SK-N-SH (cell line): ENCODE results near the gene IGFALS. TPM values are rescaled to one million over a fixed set of nuclear protein-coding genes. Genes with fewer than 3 reads are reported as not detected.

Source experiments
- CTCF ChIA-PET: fragments of 300-600, 350-600 bp; formaldehyde crosslinking; extraction: SDS; loops from one replicate; lab custom pipeline; 2021; lab: Yijun Ruan, JAX
- POLR2A ChIA-PET: fragments of 350-600 bp; sonication (Branson Sonifier 250); formaldehyde crosslinking; extraction: SDS; loops from one replicate; lab custom pipeline; 2020; ENCODE audit warnings: antibody characterized with exemption, inconsistent platforms; lab: Yijun Ruan, JAX
- DNase-seq: peaks from one replicate; pipeline ENCODE4 v3.0.0; 2012
- H2AFZ ChIP-seq: fragments of 200-600 bp; sonication (generic); 2 replicates; pipeline ENCODE4 v1.8.1; 2016; ENCODE audit warnings: antibody characterized with exemption, mild to moderate bottlenecking, low read depth
- H3F3A ChIP-seq: fragments of 200-600 bp; sonication (generic); replicated peaks from 2 replicates; pipeline ENCODE3; 2016; ENCODE audit warnings: antibody characterized with exemption, mild to moderate bottlenecking; ENCODE audit not compliant: insufficient read depth
- H3K27ac ChIP-seq, 2 experiments: fragments of 200-500 bp in 1 of 2; fragments of 200-600 bp in 1 of 2; sonication (Bioruptor generic) in 1 of 2; sonication (generic), shearing (Covaris generic) in 1 of 2; 2 replicates each; pipeline versions ENCODE4 v1.5.1 to v1.6.1; 2014 to 2016; ENCODE audit warnings: low read depth in 2 of 2, inconsistent platforms in 1 of 2, low read length in 1 of 2, mild to moderate bottlenecking in 1 of 2, mixed read lengths in 1 of 2
- H3K27me3 ChIP-seq: fragments of 200-600 bp; sonication (generic), shearing (Covaris generic); 2 replicates; pipeline ENCODE4 v1.6.1; 2016; ENCODE audit warnings: mixed run types; ENCODE audit not compliant: insufficient read depth
- H3K36me3 ChIP-seq, 2 experiments: fragments of 200-500 bp in 1 of 2; fragments of 200-600 bp in 1 of 2; sonication (Bioruptor generic) in 1 of 2; sonication (generic) in 1 of 2; replicated peaks in 1 of 2; 2 replicates each; pipeline versions ENCODE3 to v1.5.1; 2014 to 2016; ENCODE audit warnings: low read length in 1 of 2, mild to moderate bottlenecking in 1 of 2; ENCODE audit not compliant: insufficient read depth in 2 of 2, control insufficient read depth in 1 of 2
- H3K4me1 ChIP-seq, 2 experiments: fragments of 200-500 bp in 1 of 2; fragments of 200-600 bp in 1 of 2; sonication (Bioruptor generic) in 1 of 2; sonication (generic), shearing (Covaris generic) in 1 of 2; 2 replicates each; pipeline versions ENCODE4 v1.5.1 to v1.6.1; 2014 to 2016; ENCODE audit warnings: low read depth in 1 of 2, low read length in 1 of 2, mixed run types in 1 of 2; ENCODE audit not compliant: insufficient read depth in 2 of 2, control insufficient read depth in 1 of 2
- H3K4me2 ChIP-seq: fragments of 200-600 bp; sonication (generic), shearing (Covaris generic); 2 replicates; pipeline ENCODE4 v1.6.1; 2017; ENCODE audit warnings: mixed run types
- H3K4me3 ChIP-seq, 2 experiments: fragments of 200-500 bp in 1 of 2; fragments of 200-600 bp in 1 of 2; sonication (Bioruptor generic) in 1 of 2; sonication (generic), shearing (Covaris generic) in 1 of 2; 2 replicates each; pipeline versions ENCODE4 v1.5.1 to v1.8.1; 2014 to 2016; ENCODE audit warnings: low read depth in 2 of 2, inconsistent platforms in 1 of 2, low read length in 1 of 2, mild to moderate bottlenecking in 1 of 2, mixed read lengths in 1 of 2, moderate library complexity in 1 of 2
- H3K79me2 ChIP-seq: fragments of 200-600 bp; sonication (generic); 2 replicates; pipeline ENCODE4 v1.8.1; 2017; ENCODE audit warnings: mild to moderate bottlenecking; ENCODE audit not compliant: insufficient read depth
- H3K9ac ChIP-seq: fragments of 200-600 bp; sonication (generic); 2 replicates; pipeline ENCODE4 v1.6.1; 2017; ENCODE audit warnings: mixed run types
- H3K9me2 ChIP-seq: fragments of 200-600 bp; sonication (generic); 2 replicates; pipeline ENCODE4 v1.6.1; 2017; ENCODE audit warnings: mixed run types
- H3K9me3 ChIP-seq: fragments of 200-600 bp; sonication (generic); 2 replicates; pipeline ENCODE4 v1.6.1; 2017; ENCODE audit warnings: mixed run types, mild to moderate bottlenecking, moderate library complexity
- H4K20me1 ChIP-seq: fragments of 200-600 bp; sonication (generic); 2 replicates; pipeline ENCODE4 v1.6.1; 2017; ENCODE audit warnings: mild to moderate bottlenecking, mixed run types; ENCODE audit not compliant: insufficient read depth
- EP300 ChIP-seq, 2 experiments: IDR thresholded peaks; 2 replicates each; pipeline versions ENCODE4 v1.4.0 to v1.6.1; 2012; ENCODE audit warnings: borderline replicate concordance in 1 of 2, low read depth in 1 of 2, low read length in 1 of 2
- GABPA ChIP-seq: IDR thresholded peaks from 2 replicates; pipeline ENCODE4 v1.4.0; 2012; ENCODE audit warnings: low read depth, mild to moderate bottlenecking
- JUND ChIP-seq: IDR thresholded peaks from 2 replicates; pipeline ENCODE4 v1.4.0; 2012
- RFX5 ChIP-seq: IDR thresholded peaks from 2 replicates; pipeline ENCODE4 v1.6.1; 2012; ENCODE audit warnings: mild to moderate bottlenecking, improper control_type of control experiment, low read length
- TAF1 ChIP-seq: IDR thresholded peaks from 2 replicates; pipeline ENCODE4 v1.6.1; 2012; ENCODE audit warnings: low read depth, mild to moderate bottlenecking, low read length, moderate library complexity, borderline replicate concordance
- TCF12 ChIP-seq: IDR thresholded peaks from 2 replicates; pipeline ENCODE4 v1.4.0; 2012
- WGBS: methylation state at CpG from one replicate; pipeline ENCODE4 v1.1.6; 2017; ENCODE audit warnings: low lambda C conversion rate; 5-methylcytosine and 5-hydroxymethylcytosine counted together
- polyA plus RNA-seq, 3 experiments: library from polyadenylated mRNA; depleted of rRNA; stranded (reverse); fragments of >200 nt; gene quantifications; 2 replicates each; pipeline ENCODE4 v1.2.3, GENCODE V29; 2012
- TF ChIP-seq, protein P1 (sequence below): IDR thresholded peaks from 2 replicates; pipeline ENCODE4 v1.4.0; 2012; ENCODE audit warnings: low read depth
- TF ChIP-seq, protein P2 (sequence below): fragments of 150-350 bp; IDR thresholded peaks from 2 replicates; pipeline ENCODE4 v1.6.1; 2017; ENCODE audit warnings: antibody characterized with exemption, low read length, low read depth, borderline replicate concordance
- TF ChIP-seq, protein P3 (sequence below): IDR thresholded peaks from 2 replicates; pipeline ENCODE4; 2012

IGFALS gene
- polyA plus RNA-seq, 1 of the 3 experiments (the other 2 are of a cell fraction), result 0.02 TPM

DNA sequence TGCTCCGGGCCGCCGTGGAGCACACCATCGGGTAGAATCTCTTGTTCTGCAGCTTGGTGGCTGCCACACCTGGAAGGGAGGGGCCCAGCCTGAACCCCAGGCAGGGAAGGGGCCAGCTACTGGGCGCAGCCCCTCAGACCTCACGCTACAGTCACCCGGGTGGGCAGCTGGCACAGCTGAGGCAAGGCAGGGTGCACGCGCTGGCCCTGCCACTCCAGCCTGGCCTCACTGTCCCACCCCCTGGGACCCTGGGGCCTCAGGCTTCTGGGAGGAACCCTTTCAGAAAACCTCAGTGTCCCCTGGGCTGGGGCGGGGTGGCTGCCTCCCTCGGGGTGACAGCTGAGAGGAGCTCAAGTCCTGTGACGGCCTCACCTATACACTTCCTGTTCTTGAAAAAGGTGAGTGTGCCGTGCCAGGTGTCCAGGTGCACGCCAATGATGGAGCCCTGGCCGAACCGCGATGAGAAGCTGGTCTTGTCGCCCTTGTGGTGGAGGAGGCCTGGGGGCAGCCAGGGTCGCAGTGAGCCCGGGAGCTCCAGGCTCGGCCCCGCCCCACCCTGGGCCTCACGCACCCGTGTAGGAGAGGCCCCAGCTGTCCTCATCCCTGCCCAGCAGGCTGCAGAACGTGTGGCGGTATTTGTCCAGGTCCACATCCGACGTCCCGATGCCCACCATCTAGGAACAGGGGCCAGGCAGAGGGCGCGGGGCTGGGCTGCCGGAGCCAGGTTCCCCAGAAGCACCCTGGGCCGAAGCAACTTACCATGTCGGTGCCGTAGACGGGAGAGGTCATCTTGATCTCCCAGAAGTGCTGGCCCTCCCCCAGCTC is 15.9 kb downstream of the IGFALS start:
- no peak for DNase-seq
- Histone ChIP-seq H3K36me3 (peaks cover 3 to 37% of the 10 kb centered on the region in 2 experiments), H3F3A (peaks cover 5% of the 10 kb centered on the region), H3K4me1 (peaks cover 0 to 21% of the 10 kb centered on the region in 2 experiments; a peak in 2 of 4 replicates), H3K27me3 (no peaks in the 10 kb centered on the region), H3K4me2 (no peak overlapping the region), H4K20me1 (peaks cover 13% of the 10 kb centered on the region; the same call in 1 of the 2 replicates), H3K9ac (no peak overlapping the region), H3K9me3 (no peaks in the 10 kb centered on the region), H3K27ac (no peak overlapping the region; a peak in 1 of 4 replicates), H3K79me2 (peaks cover 36% of the 10 kb centered on the region), H3K4me3 (no peak overlapping the region), H3K9me2 (no peaks in the 10 kb centered on the region), H2AFZ (no peak overlapping the region)
- ChIA-PET CTCF (no interaction called here), POLR2A (interaction anchor here (1.0 kb wide), 1 partner anchor 13 kb away, joined by 3 read pairs; no protein-coding TSS in a partner anchor)
- TF ChIP-seq, protein P1, sequence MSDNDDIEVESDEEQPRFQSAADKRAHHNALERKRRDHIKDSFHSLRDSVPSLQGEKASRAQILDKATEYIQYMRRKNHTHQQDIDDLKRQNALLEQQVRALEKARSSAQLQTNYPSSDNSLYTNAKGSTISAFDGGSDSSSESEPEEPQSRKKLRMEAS, result no peak
- TF ChIP-seq TCF12 (no peak), RFX5 (no peak), EP300 (IDR thresholded peaks at IDR 0.05; ENCODE audit: borderline replicate concordance in 1 of 2, low read depth in 1 of 2, low read length in 1 of 2) (no peak), JUND (0 out of 2 replicates have a peak, but pooled peaks have one; percentile 3), GABPA (no peak), TAF1 (no peak)
- TF ChIP-seq, protein P2, sequence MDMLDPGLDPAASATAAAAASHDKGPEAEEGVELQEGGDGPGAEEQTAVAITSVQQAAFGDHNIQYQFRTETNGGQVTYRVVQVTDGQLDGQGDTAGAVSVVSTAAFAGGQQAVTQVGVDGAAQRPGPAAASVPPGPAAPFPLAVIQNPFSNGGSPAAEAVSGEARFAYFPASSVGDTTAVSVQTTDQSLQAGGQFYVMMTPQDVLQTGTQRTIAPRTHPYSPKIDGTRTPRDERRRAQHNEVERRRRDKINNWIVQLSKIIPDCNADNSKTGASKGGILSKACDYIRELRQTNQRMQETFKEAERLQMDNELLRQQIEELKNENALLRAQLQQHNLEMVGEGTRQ, result no peak
- TF ChIP-seq, protein P3, sequence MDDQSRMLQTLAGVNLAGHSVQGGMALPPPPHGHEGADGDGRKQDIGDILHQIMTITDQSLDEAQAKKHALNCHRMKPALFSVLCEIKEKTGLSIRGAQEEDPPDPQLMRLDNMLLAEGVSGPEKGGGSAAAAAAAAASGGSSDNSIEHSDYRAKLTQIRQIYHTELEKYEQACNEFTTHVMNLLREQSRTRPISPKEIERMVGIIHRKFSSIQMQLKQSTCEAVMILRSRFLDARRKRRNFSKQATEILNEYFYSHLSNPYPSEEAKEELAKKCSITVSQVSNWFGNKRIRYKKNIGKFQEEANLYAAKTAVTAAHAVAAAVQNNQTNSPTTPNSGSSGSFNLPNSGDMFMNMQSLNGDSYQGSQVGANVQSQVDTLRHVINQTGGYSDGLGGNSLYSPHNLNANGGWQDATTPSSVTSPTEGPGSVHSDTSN, result peak; percentile 2; the same call in 1 of the 2 replicates
- 92% methylated on average over 11 of the region's 36 CpGs for WGBS

DNA sequence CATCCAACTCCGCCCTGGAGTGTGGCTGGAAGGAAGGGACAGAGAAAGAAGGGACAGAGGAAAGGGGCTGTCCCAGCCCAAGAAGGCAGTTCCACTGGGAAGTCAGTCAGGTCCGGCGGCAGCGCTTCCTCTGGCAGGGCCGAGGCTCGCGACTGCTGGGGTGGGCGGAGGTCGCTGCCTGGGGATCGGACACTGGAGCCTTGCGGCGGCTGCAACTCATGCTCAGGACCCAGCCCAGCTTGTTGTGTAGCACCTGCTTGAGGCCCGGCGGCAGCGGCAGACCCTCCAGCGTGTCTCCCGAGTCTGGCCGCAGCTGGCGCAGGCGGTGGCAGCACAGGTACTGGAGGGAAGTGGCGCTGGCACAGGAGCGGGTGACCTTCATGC is 16.5 kb downstream of the IGFALS start:
- Histone ChIP-seq H3K27ac (no peak overlapping the region), H3K27me3 (no peaks in the 10 kb centered on the region), H4K20me1 (peaks cover 13% of the 10 kb centered on the region; the same call in 1 of the 2 replicates), H3F3A (peaks cover 11% of the 10 kb centered on the region), H3K4me3 (no peak overlapping the region), H3K79me2 (peaks cover 42% of the 10 kb centered on the region), H3K9me3 (no peaks in the 10 kb centered on the region), H3K9ac (no peak overlapping the region), H3K36me3 (peaks cover 3 to 37% of the 10 kb centered on the region in 2 experiments)
- DNase-seq, result no peak
- 93% methylated on average over 4 of the region's 22 CpGs for WGBS
- POLR2A ChIA-PET, result interaction anchor here (1.0 kb wide), 1 partner anchor 13 kb away, joined by 3 read pairs; no protein-coding TSS in a partner anchor
- TF ChIP-seq TCF12, result no peak
- TF ChIP-seq, all 33 proteins: peak for 0
- Histone ChIP-seq H3K4me1 (peaks cover 0 to 25% of the 10 kb centered on the region in 2 experiments; a peak in 2 of 4 replicates), H2AFZ (no peak overlapping the region), H3K4me2 (no peak overlapping the region), H3K9me2 (no peaks in the 10 kb centered on the region)
- CTCF ChIA-PET, result no interaction called here
